ENCODE results near the gene ACOT12. TPM values are rescaled to one million over a fixed set of nuclear protein-coding genes. Genes with fewer than 3 reads are reported as not detected.

ACOT12 gene
- total RNA-seq (2014; rRNA removed; shearing (Covaris generic); ENCODE audit: low replicate concordance), result not detected in 2 replicates

DNA sequence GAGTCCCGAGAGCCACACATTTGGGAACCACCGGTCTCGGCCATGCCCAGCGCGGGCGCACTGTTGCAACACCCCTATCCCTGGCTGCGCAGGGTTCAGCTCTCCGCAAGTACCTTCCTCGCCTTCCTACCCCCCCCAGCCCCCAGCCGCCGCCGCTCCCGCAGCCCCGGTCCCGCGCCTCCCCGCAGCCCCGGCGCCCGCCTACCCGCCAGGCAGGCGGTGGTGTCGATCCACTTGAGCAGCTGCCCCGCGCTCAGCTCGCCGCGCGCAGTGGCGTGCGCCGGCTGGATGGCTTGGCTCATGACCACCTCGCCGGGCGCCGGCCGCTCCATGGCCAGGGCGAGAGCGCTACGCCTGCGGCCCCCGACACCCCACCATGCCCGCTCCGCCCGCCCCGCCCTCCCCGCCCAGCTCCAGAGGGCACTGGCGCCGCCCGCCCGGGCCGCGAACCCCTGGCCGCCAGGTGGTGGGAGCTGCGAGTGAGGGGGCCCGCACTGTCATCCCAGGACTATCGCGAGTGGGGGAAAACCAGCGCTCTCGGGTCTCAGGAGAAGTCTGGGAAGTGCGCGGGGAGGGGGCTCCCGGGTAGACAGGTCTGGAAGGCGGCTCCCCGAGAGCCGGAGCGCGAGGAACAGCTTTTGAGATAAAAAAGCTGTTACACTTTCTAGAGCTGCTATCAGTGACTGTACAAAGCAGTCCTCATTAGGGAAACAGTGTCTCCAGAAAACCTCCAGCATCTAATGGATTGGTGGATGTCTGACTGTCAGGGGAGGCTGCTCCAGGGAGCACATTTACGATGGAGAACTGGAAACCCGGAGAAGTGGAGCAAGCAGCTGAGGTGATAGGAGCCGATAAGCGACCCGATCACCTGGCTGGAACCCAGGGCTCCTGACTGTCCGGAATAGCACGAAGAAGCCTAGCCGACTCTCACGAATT is at the start of gene ACOT12:
ACOT12 (minus strand) TSS at position 352 of the 936 bp plus-strand sequence; CDS start at position 332, 20 bp downstream.
- Histone ChIP-seq H3K4me3 (peak within 1 kb of the TSS; percentile 34), H3K36me3 (no peaks in the 10 kb centered on the region), H3K27me3 (no peaks in the 10 kb centered on the region), H3K9me3 (peaks cover 6% of the 10 kb centered on the region)
- DNase-seq, result peak; percentile 50

GRCh38 chr5:81435023-81435422 is 41.1 kb upstream of the ACOT12 start:
- Histone ChIP-seq H3K4me3 (no peak overlapping the region), H3K9me3 (no peaks in the 10 kb centered on the region), H3K27me3 (no peaks in the 10 kb centered on the region), H3K36me3 (no peaks in the 10 kb centered on the region)
- no peak for DNase-seq

GRCh38 chr5:81429985-81430384 is 36.1 kb upstream of the ACOT12 start:
- Histone ChIP-seq H3K4me3 (no peak overlapping the region), H3K36me3 (no peaks in the 10 kb centered on the region), H3K9me3 (no peaks in the 10 kb centered on the region), H3K27me3 (no peaks in the 10 kb centered on the region)
- DNase-seq, result no peak

DNA sequence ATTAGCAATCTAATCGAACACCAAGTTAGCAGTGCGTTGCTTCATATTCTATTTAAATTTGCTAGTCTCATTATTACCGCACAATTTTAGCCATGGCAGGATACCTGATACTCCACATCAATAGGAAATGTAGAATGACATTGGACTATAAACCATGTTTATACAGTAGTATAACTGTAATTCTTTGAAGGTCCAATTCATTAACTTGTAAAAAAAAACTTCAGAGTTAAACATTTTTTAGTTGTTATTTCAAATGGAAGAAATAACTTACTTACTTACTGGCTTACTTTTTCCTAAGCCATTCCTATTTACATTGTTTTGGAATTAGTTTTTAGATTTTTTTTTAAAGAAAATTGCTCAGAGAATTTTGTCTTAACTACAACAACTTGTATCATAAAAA is 35.4 kb upstream of the ACOT12 start:
- no peaks in the 10 kb centered on the region for H3K9me3 ChIP-seq
- no peaks in the 10 kb centered on the region for H3K27me3 ChIP-seq
- no peak overlapping the region for H3K4me3 ChIP-seq
- H3K36me3 ChIP-seq, result no peaks in the 10 kb centered on the region
- no peak for DNase-seq

DNA sequence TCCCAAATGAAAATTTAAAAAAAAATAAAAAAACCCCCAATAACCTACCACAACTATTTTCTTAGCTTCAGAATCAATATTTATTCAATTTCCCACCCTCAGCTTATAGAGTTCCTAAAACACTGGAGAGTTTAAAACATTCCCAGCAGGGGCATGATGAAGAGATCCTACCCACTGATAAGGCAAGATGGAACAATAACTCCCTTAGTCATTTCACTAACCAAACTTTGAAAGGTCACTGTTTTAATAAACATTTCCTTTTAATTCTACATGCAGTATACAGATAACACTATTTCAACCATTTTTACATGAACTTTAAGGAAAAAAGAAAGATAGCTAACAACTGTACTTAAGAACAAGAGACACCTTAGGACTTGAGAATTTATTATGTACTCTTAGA is 34.9 kb upstream of the ACOT12 start:
- no peaks in the 10 kb centered on the region for H3K36me3 ChIP-seq
- no peaks in the 10 kb centered on the region for H3K27me3 ChIP-seq
- no peak for DNase-seq
- H3K4me3 ChIP-seq, result no peak overlapping the region
- H3K9me3 ChIP-seq, result no peaks in the 10 kb centered on the region

GRCh38 chr5:81428446-81428845 is 34.5 kb upstream of the ACOT12 start:
- no peak for DNase-seq
- H3K9me3 ChIP-seq, result no peaks in the 10 kb centered on the region

DNA sequence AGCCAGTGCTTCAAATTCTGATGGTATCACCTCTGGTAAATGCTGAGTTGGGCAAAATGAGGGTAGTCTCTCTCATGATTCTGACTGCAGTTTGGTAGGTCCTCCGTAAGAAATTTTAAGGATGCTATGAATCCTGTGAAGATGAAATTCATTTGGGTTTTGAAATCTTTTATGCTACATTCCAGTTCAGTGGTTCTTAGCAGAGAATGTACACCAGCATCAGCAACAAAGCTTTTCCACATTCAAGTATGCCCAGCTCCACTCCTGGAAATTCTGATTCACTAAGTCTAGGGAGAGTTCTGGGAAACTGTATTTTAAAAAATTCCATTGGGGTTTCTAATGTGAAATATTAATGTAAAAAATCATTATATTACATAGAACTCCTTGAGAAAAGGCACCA is 33.6 kb upstream of the ACOT12 start:
- Histone ChIP-seq H3K27me3 (no peaks in the 10 kb centered on the region), H3K9me3 (no peaks in the 10 kb centered on the region), H3K36me3 (no peaks in the 10 kb centered on the region), H3K4me3 (no peak overlapping the region)
- DNase-seq, result no peak

More at GRCh38 chr5:81428446-81428845, 34.5 kb upstream of the ACOT12 start:
- no peaks in the 10 kb centered on the region for H3K36me3 ChIP-seq
- no peak overlapping the region for H3K4me3 ChIP-seq
- no peaks in the 10 kb centered on the region for H3K27me3 ChIP-seq

- Histone ChIP-seq H3K27me3 (no peaks in the 10 kb centered on the region), H3K4me3 (no peak overlapping the region), H3K36me3 (no peaks in the 10 kb centered on the region), H3K9me3 (no peaks in the 10 kb centered on the region)
- no peak for DNase-seq
Observed at GRCh38 chr5:81426359-81427030, 32.6 kb upstream of the ACOT12 start.

- DNase-seq, result no peak
- Histone ChIP-seq H3K9me3 (no peaks in the 10 kb centered on the region), H3K4me3 (no peak overlapping the region), H3K27me3 (no peaks in the 10 kb centered on the region), H3K36me3 (no peaks in the 10 kb centered on the region)
Observed at GRCh38 chr5:81425569-81425968, 31.6 kb upstream of the ACOT12 start.

DNA sequence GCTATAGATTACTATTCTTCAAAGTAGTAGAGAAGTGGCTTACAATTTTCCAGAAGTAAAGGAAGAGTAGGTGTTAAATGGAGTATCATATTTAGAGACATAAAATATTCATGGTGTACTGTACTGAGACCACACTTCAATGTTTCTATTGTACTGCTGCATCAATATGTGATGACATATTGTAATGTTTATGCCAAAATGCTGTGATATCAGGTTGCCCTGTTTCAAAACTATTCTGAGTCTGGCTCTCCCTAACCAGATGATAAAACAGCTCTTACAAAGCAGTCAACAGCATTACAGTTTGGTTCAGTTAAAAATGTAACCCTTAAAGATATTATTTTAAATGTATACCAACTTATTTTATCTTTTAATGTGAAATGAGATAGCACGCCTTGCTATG is 30.8 kb upstream of the ACOT12 start:
- no peaks in the 10 kb centered on the region for H3K36me3 ChIP-seq
- no peak overlapping the region for H3K4me3 ChIP-seq
- H3K27me3 ChIP-seq, result no peaks in the 10 kb centered on the region
- no peak for DNase-seq
- no peaks in the 10 kb centered on the region for H3K9me3 ChIP-seq

DNA sequence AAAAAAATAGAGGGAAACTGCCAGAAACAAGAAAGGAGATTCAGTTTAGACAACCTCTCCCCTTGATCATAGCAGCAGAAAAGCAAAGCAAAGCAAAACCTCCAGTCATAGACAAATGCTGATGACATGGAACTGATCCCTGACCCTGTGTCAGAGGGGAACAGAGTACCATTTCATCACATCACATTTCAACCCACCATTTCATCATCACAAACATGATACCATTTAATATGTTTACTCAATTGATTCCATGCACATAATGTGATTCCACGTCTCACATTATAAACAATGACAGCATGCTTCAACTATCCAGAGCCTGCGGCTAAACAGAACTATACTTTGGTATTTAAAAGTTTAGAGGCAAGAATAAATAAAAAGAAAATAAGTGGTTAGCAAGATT is 28.7 kb upstream of the ACOT12 start:
- Histone ChIP-seq H3K4me3 (no peak overlapping the region), H3K36me3 (no peaks in the 10 kb centered on the region), H3K9me3 (no peaks in the 10 kb centered on the region), H3K27me3 (no peaks in the 10 kb centered on the region)
- DNase-seq, result peak; percentile 57

DNA sequence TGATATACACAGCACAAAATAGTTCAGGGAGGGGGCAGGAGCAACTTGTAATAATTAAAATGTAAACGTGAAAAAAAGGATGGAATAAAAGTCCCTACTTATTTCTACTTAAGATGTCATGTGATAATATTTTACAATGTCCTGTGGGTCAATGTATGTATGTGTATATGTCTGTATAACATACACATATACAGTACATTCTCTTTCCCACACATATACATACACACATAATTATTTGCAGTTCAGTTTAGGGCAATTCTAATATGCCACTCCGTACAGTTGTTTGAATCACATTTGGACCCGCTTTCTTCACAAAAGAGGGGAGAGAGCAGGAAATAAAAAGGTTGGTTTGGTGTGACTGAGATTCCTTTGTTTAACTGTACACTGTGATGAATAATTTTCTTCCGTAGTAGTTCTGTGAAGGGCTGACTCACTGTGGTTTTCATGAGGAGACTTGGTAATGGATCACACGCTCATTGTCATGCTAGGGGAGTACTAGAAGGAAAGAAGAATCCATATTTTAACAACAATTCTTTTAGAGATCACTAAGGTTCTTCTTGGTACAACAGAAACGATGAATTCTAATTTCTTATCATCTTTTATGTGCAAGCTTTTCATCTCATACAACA is 26.2 kb upstream of the ACOT12 start:
- no peak overlapping the region for H3K4me3 ChIP-seq
- no peaks in the 10 kb centered on the region for H3K27me3 ChIP-seq
- DNase-seq, result peak; percentile 57
- H3K36me3 ChIP-seq, result no peaks in the 10 kb centered on the region
- no peaks in the 10 kb centered on the region for H3K9me3 ChIP-seq

DNA sequence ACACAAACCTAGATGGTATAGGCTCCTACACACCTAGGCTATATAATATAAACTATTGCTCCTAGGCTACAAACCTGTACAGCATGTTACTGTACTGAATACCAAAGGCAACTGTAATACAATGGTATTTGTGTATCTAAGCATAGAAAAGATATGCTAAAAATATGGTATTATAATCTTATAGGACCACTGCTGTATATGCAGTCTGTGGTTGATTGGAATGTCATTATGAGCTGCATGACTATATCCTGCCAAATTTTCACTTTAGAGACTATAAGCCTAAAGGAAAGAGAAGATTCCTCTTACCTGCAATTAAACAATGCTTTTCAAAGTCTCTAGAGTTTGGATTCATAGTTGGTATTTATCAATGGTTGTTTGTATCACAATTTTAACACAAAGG is 24.7 kb upstream of the ACOT12 start:
- DNase-seq, result no peak
- no peaks in the 10 kb centered on the region for H3K9me3 ChIP-seq
- no peaks in the 10 kb centered on the region for H3K36me3 ChIP-seq
- no peak overlapping the region for H3K4me3 ChIP-seq
- no peaks in the 10 kb centered on the region for H3K27me3 ChIP-seq

DNA sequence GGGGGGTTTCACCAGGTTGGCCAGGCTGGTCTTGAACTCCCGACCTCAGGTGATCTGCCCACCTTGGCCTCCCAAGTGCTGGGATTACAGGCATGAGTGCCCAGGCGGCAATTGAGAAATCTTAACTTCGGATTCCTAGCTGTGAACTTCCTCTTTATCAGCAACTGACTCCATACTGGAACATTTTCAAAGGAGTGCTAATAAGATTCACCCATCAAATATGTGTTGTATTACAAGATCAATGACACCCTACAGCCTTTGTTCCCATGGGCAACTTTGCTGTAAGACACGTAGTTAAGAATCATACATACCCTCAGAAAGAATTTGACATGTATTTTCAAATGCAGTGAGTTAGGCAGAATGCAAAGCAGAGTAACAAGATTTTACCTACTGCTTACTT is 23.1 kb upstream of the ACOT12 start:
- Histone ChIP-seq H3K4me3 (no peak overlapping the region), H3K36me3 (no peaks in the 10 kb centered on the region), H3K27me3 (no peaks in the 10 kb centered on the region), H3K9me3 (no peaks in the 10 kb centered on the region)
- no peak for DNase-seq

GRCh38 chr5:81409896-81410295 is 16.0 kb upstream of the ACOT12 start:
- DNase-seq, result no peak
- Histone ChIP-seq H3K27me3 (no peaks in the 10 kb centered on the region), H3K9me3 (no peaks in the 10 kb centered on the region), H3K36me3 (no peaks in the 10 kb centered on the region), H3K4me3 (no peak overlapping the region)

GRCh38 chr5:81409361-81409760 is 15.4 kb upstream of the ACOT12 start:
- H3K27me3 ChIP-seq, result no peaks in the 10 kb centered on the region
- H3K36me3 ChIP-seq, result no peaks in the 10 kb centered on the region
- no peaks in the 10 kb centered on the region for H3K9me3 ChIP-seq
- no peak overlapping the region for H3K4me3 ChIP-seq
- DNase-seq, result no peak

DNA sequence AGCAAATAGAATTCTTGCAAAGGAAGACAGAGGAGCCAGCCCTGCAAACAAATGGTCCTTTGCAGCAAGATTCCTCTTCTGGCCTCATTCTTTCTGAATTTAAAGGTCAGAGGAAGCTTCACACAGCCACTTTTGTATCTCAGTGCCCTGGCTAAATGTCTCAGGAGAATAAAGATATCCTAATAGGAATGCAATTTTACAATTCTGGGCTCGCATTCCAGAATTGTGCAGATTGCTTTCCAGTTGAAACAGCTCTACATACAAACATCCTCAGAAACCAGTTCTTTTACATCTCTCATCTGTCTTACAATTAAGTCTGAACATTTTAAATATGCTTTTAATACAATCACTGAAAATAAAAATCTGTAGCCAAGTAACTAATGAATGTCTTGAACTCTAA is 14.6 kb upstream of the ACOT12 start:
- no peaks in the 10 kb centered on the region for H3K36me3 ChIP-seq
- no peak for DNase-seq
- H3K9me3 ChIP-seq, result no peaks in the 10 kb centered on the region

More for the DNA sequence above, 14.6 kb upstream of the ACOT12 start:
- H3K27me3 ChIP-seq, result no peaks in the 10 kb centered on the region; the same call in 1 of the 2 replicates
- no peak overlapping the region for H3K4me3 ChIP-seq

Measured in MG63 (cell line).